Osteocyte (in vitro differentiated cells): ENCODE results near the gene PCGF3. TPM values are rescaled to one million over a fixed set of nuclear protein-coding genes. Genes with fewer than 3 reads are reported as not detected.
"Not testable (repeated sequence)": the region's sequence is repeated elsewhere in the genome, so short reads cannot be mapped to it uniquely, and the experiment has no call there.

Source experiments
- DNase-seq: peaks from one replicate; pipeline ENCODE4 v3.0.0; 2021; ENCODE audit warnings: mixed read lengths; ENCODE audit not compliant: unreplicated experiment; ENCODE audit errors: extremely low spot score
- H3K27ac Mint-ChIP-seq: one replicate; pipeline ENCODE4 v1.8.0; 2021; ENCODE audit warnings: mild to moderate bottlenecking, mixed read lengths; ENCODE audit not compliant: unreplicated experiment
- H3K27me3 Mint-ChIP-seq: one replicate; pipeline ENCODE4 v1.8.0; 2021; ENCODE audit warnings: mixed read lengths; ENCODE audit not compliant: unreplicated experiment
- H3K36me3 Mint-ChIP-seq: one replicate; pipeline ENCODE4 v1.8.0; 2021; ENCODE audit warnings: mixed read lengths; ENCODE audit not compliant: unreplicated experiment
- H3K4me1 Mint-ChIP-seq: one replicate; pipeline ENCODE4 v1.8.0; 2021; ENCODE audit warnings: mixed read lengths; ENCODE audit not compliant: unreplicated experiment
- H3K4me3 Mint-ChIP-seq: one replicate; pipeline ENCODE4 v1.8.0; 2021; ENCODE audit warnings: mild to moderate bottlenecking, moderate library complexity, mixed read lengths; ENCODE audit not compliant: unreplicated experiment
- H3K9me3 Mint-ChIP-seq: one replicate; pipeline ENCODE4 v1.8.0; 2021; ENCODE audit warnings: mixed read lengths; ENCODE audit not compliant: unreplicated experiment
- CTCF ChIP-seq: fragments of 200-600 bp; sonication (generic); IDR thresholded peaks from 2 replicates; pipeline ENCODE4 v1.5.0; 2021; ENCODE audit warnings: antibody characterized with exemption, mild to moderate bottlenecking, moderate library complexity
- total RNA-seq: library from RNA; stranded (reverse); gene quantifications from 2 replicates; pipeline ENCODE4 v1.2.1, GENCODE V29; 2021

Gene PCGF3
- total RNA-seq, 1 donor from 2014 or later: 70.0 TPM

- H3K27ac Mint-ChIP-seq: no peak overlapping the region
- no peak for DNase-seq
- no peak for TF ChIP-seq CTCF
These were observed 98.3 kb downstream of the PCGF3 start for GRCh38 chr4:803884-804283.

GRCh38 chr4:804804-805203 lies 99.2 kb downstream of the PCGF3 start:
- Mint-ChIP-seq H3K4me3 (no peak overlapping the region), H3K27me3 (peaks cover 17% of the 10 kb centered on the region), H3K4me1 (no peaks in the 10 kb centered on the region), H3K36me3 (no peaks in the 10 kb centered on the region), H3K9me3 (peaks cover 6% of the 10 kb centered on the region), H3K27ac (no peak overlapping the region)
- DNase-seq: no peak
- no peak for TF ChIP-seq CTCF

More at GRCh38 chr4:803884-804283, 98.3 kb downstream of the PCGF3 start:
- Mint-ChIP-seq H3K36me3 (no peaks in the 10 kb centered on the region), H3K4me3 (no peak overlapping the region), H3K4me1 (no peaks in the 10 kb centered on the region), H3K27me3 (peaks cover 17% of the 10 kb centered on the region), H3K9me3 (peaks cover 6% of the 10 kb centered on the region)

- not testable (repeated sequence) for H3K4me3 Mint-ChIP-seq, H3K36me3 Mint-ChIP-seq, H3K4me1 Mint-ChIP-seq, H3K27ac Mint-ChIP-seq, DNase-seq, H3K9me3 Mint-ChIP-seq
- peaks cover 21% of the 10 kb centered on the region for H3K27me3 Mint-ChIP-seq
These were observed 101.3 kb downstream of the PCGF3 start for GRCh38 chr4:806979-807378.

GRCh38 chr4:807792-808191 lies 102.2 kb downstream of the PCGF3 start:
- Mint-ChIP-seq H3K9me3 (peaks cover 9% of the 10 kb centered on the region), H3K4me3 (no peak overlapping the region), H3K4me1 (no peaks in the 10 kb centered on the region), H3K27ac (no peak overlapping the region), H3K27me3 (peaks cover 26% of the 10 kb centered on the region), H3K36me3 (no peaks in the 10 kb centered on the region)
- no peak for DNase-seq
- TF ChIP-seq CTCF: no peak

- Mint-ChIP-seq H3K9me3 (peaks cover 9% of the 10 kb centered on the region), H3K4me3 (no peak overlapping the region), H3K27me3 (peaks cover 26% of the 10 kb centered on the region), H3K4me1 (no peaks in the 10 kb centered on the region), H3K36me3 (no peaks in the 10 kb centered on the region), H3K27ac (no peak overlapping the region)
- no peak for DNase-seq
- TF ChIP-seq CTCF: no peak
These were observed 103.4 kb downstream of the PCGF3 start for GRCh38 chr4:808860-809570.
